HFF-Myc (cell line): Measurements from ENCODE around the gene IL1RAPL2.

Source experiments
- DNase-seq: peaks from one replicate; pipeline ENCODE4 v3.0.0-alpha.2; 2011; ENCODE audit warnings: low read depth; ENCODE audit errors: extremely low read depth
- H3K4me3 ChIP-seq: replicated peaks from 2 replicates; pipeline ENCODE4 v1.5.1; 2011; ENCODE audit warnings: low read depth, mild to moderate bottlenecking, control low read depth, low read length
- CTCF ChIP-seq: IDR thresholded peaks from 2 replicates; pipeline ENCODE4 v1.5.1; 2012; ENCODE audit warnings: mild to moderate bottlenecking, low read depth, low read length, control low read depth; ENCODE audit errors: missing control alignments

The IL1RAPL2 gene

GRCh38 chrX:105315248-105315647, 749.2 kb downstream of the IL1RAPL2 start:
- no peak for TF ChIP-seq CTCF
- no peak overlapping the region for H3K4me3 ChIP-seq
- no peak for DNase-seq

- no peak overlapping the region for H3K4me3 ChIP-seq
- no peak for TF ChIP-seq CTCF
- no peak for DNase-seq
Measured at GRCh38 chrX:105317117-105317516, 751.1 kb downstream of the IL1RAPL2 start.

GRCh38 chrX:105323928-105324327, 757.9 kb downstream of the IL1RAPL2 start:
- H3K4me3 ChIP-seq = no peak overlapping the region
- DNase-seq = no peak
- TF ChIP-seq CTCF = no peak

DNA sequence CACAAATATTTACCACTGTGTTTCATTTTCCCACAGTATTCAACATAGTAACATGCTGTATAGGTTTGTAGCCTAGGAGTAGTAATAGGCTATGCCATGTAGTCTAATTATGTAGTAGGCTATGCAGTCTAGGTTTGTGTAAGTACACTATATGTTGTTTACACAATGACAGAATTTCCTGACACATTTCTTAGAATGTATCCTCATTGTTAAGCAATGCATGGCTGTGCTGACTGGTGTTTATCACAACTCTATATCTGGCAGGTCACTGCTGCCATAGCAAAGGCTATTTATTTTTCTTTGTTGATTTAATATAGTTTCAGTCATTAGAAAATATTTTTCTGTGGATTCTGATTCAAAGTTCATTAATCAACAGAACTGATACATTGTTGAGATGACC, 762.8 kb downstream of the IL1RAPL2 start:
- DNase-seq = no peak
- TF ChIP-seq CTCF = no peak
- H3K4me3 ChIP-seq = no peak overlapping the region

- H3K4me3 ChIP-seq = no peak overlapping the region
- DNase-seq = no peak
Measured at GRCh38 chrX:105331244-105331643, 765.2 kb downstream of the IL1RAPL2 start.

GRCh38 chrX:105347373-105347772, 781.4 kb downstream of the IL1RAPL2 start:
- DNase-seq = no peak
- no peak overlapping the region for H3K4me3 ChIP-seq
- no peak for TF ChIP-seq CTCF

More at GRCh38 chrX:105331244-105331643, 765.2 kb downstream of the IL1RAPL2 start:
- no peak for TF ChIP-seq CTCF

DNA sequence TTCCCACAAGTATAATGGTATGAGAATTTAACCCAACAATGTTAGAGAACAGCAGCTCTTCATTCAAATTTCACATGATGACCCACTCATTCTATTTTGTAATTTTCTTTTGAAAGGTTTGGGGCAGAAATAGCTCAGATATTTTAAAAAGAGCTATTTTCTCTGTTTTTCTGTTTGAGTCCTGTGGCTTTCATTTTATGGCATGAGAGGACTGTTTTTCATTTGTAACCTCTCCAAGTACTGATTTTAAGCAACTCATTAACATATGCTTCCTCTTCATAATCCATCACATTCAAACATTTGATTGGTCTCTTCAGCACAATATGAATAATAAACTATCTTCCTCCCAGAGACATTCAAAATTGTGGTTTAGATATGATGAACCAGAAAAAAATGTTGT, 783.5 kb downstream of the IL1RAPL2 start:
- TF ChIP-seq CTCF = no peak
- no peak overlapping the region for H3K4me3 ChIP-seq
- no peak for DNase-seq
